GM12801 (cell line): ENCODE results near the gene STK10.

Source experiments
- CTCF ChIP-seq: IDR thresholded peaks from one replicate; pipeline ENCODE4 v1.5.1; 2011; ENCODE audit warnings: control low read depth; ENCODE audit not compliant: insufficient read length; ENCODE audit errors: extremely low read depth

The STK10 gene

GRCh38 chr5:172085738-172086137 lies 102.3 kb downstream of the STK10 start:
- no peak for TF ChIP-seq CTCF

GRCh38 chr5:172082180-172082579 lies 105.8 kb downstream of the STK10 start:
- TF ChIP-seq CTCF, result no peak

GRCh38 chr5:172079876-172080275 lies 108.1 kb downstream of the STK10 start:
- TF ChIP-seq CTCF, result no peak

GRCh38 chr5:172078726-172079345 lies 109.2 kb downstream of the STK10 start:
- no peak for TF ChIP-seq CTCF

- TF ChIP-seq CTCF, result no peak
Observed at GRCh38 chr5:172077664-172078425, 110.2 kb downstream of the STK10 start.

GRCh38 chr5:172076761-172077244 lies 111.2 kb downstream of the STK10 start:
- TF ChIP-seq CTCF, result no peak

- no peak for TF ChIP-seq CTCF
Observed at GRCh38 chr5:172075656-172076055, 112.4 kb downstream of the STK10 start.
